Right forelimb (tissue), 1 donor: Measurements from ENCODE around the gene HOXA5.

Experiments
- DNase-seq: peaks from one replicate; pipeline ENCODE4 v3.0.0-alpha.2; 2018

The HOXA5 gene

GRCh38 chr7:27092819-27093110 lies 50.7 kb downstream of the HOXA5 start:
- DNase-seq, result no peak

GRCh38 chr7:27091941-27092818 lies 51.3 kb downstream of the HOXA5 start:
- no peak for DNase-seq

GRCh38 chr7:27091105-27091504 lies 52.4 kb downstream of the HOXA5 start:
- DNase-seq, result no peak
